Activated CD4-positive, alpha-beta memory T cell treated with anti-CD3 and anti-CD28 coated beads, Interleukin-2, amount 10 ng/mL, durations not matched to agents 7 days and 5 days (primary cell): ENCODE measurements around the gene SLC25A29. TPM values are rescaled to one million over a fixed set of nuclear protein-coding genes. Genes with fewer than 3 reads are reported as not detected.

Experiments
- CTCF ChIA-PET: fragments of 350-600 bp; sonication (Branson Sonifier 250); formaldehyde crosslinking; loops from one replicate; lab custom pipeline; 2021; ENCODE audit warnings: antibody characterized with exemption, inconsistent platforms; lab: Charles Lee
- POLR2A ChIA-PET: fragments of 350-600 bp; sonication (Branson Sonifier 250); formaldehyde crosslinking; loops from one replicate; lab custom pipeline; 2021; ENCODE audit warnings: antibody characterized with exemption; lab: Charles Lee
- DNase-seq: peaks from one replicate; pipeline ENCODE4 v3.0.0-alpha.2; 2020
- H3K27ac Mint-ChIP-seq: one replicate; pipeline ENCODE4 v1.8.0; 2021; ENCODE audit warnings: mild to moderate bottlenecking, mixed read lengths
- H3K27me3 Mint-ChIP-seq: one replicate; pipeline ENCODE4 v1.8.0; 2021; ENCODE audit warnings: mixed read lengths
- H3K36me3 Mint-ChIP-seq: one replicate; pipeline ENCODE4 v1.8.0; 2021; ENCODE audit warnings: low read depth, mixed read lengths
- H3K4me1 Mint-ChIP-seq: one replicate; pipeline ENCODE4 v1.8.0; 2021; ENCODE audit warnings: mixed read lengths
- H3K4me3 Mint-ChIP-seq: one replicate; pipeline ENCODE4 v1.8.0; 2021; ENCODE audit warnings: mild to moderate bottlenecking, mixed read lengths
- H3K9me3 Mint-ChIP-seq: one replicate; pipeline ENCODE4 v1.8.0; 2021; ENCODE audit warnings: mixed read lengths
- total RNA-seq, 2 experiments: library from RNA; stranded (reverse); gene quantifications; one replicate each; pipeline ENCODE4 v1.2.3, GENCODE V29; 2021

SLC25A29 gene
- total RNA-seq, 2 experiments from 2014 or later, result 8.2 to 8.9 TPM

- ChIA-PET POLR2A (interaction anchor here (1.7 kb wide), 1 partner anchor 30 kb away, joined by 4 read pairs; no protein-coding TSS in a partner anchor), CTCF (interaction anchor here (1.2 to 1.7 kb wide), 4 partner anchors 10 to 106 kb away, joined by 3 to 8 read pairs (median 4); no protein-coding TSS in a partner anchor)
- Mint-ChIP-seq H3K36me3 (peaks cover 23% of the 10 kb centered on the region), H3K4me3 (no peak overlapping the region), H3K27ac (no peak overlapping the region), H3K27me3 (no peaks in the 10 kb centered on the region), H3K4me1 (peaks cover 36% of the 10 kb centered on the region), H3K9me3 (no peaks in the 10 kb centered on the region)
- DNase-seq, result no peak
Observed at GRCh38 chr14:100271247-100271939, 34.9 kb downstream of the SLC25A29 start.

GRCh38 chr14:100268591-100269207 is 37.5 kb downstream of the SLC25A29 start:
- no peak for DNase-seq
- H3K27ac Mint-ChIP-seq, result no peak overlapping the region
- no peaks in the 10 kb centered on the region for H3K9me3 Mint-ChIP-seq
- POLR2A ChIA-PET, result no interaction called here
- H3K4me3 Mint-ChIP-seq, result no peak overlapping the region
- H3K4me1 Mint-ChIP-seq, result peaks cover 22% of the 10 kb centered on the region
- H3K27me3 Mint-ChIP-seq, result no peaks in the 10 kb centered on the region
- CTCF ChIA-PET, result interaction anchor here (1.0 to 1.9 kb wide), 3 partner anchors 10 to 28 kb away, joined by 3 to 4 read pairs (median 4); no protein-coding TSS in a partner anchor
- H3K36me3 Mint-ChIP-seq, result peaks cover 24% of the 10 kb centered on the region

- Mint-ChIP-seq H3K9me3 (no peaks in the 10 kb centered on the region), H3K36me3 (peaks cover 31% of the 10 kb centered on the region), H3K27ac (no peak overlapping the region), H3K27me3 (no peaks in the 10 kb centered on the region), H3K4me3 (no peak overlapping the region), H3K4me1 (peaks cover 27% of the 10 kb centered on the region)
- CTCF ChIA-PET, result interaction anchor here (1.1 to 1.9 kb wide), 2 partner anchors 11 to 75 kb away, joined by 4 read pairs; no protein-coding TSS in a partner anchor
- POLR2A ChIA-PET, result no interaction called here
- DNase-seq, result no peak
Observed at GRCh38 chr14:100267990-100268389, 38.3 kb downstream of the SLC25A29 start.

GRCh38 chr14:100263141-100263540 is 43.1 kb downstream of the SLC25A29 start:
- ChIA-PET POLR2A (interaction anchor here (0.6 kb wide), 1 partner anchor 25 kb away, joined by 3 read pairs; no protein-coding TSS in a partner anchor), CTCF (interaction anchor here (0.9 to 2.0 kb wide), 4 partner anchors 9 to 70 kb away, joined by 3 to 10 read pairs (median 4); no protein-coding TSS in a partner anchor)
- peak overlapping the region; percentile 16 for H3K27ac Mint-ChIP-seq
- no peaks in the 10 kb centered on the region for H3K27me3 Mint-ChIP-seq
- peaks cover 49% of the 10 kb centered on the region for H3K36me3 Mint-ChIP-seq
- peaks cover 59% of the 10 kb centered on the region for H3K4me1 Mint-ChIP-seq
- no peaks in the 10 kb centered on the region for H3K9me3 Mint-ChIP-seq
- DNase-seq, result no peak
- no peak overlapping the region for H3K4me3 Mint-ChIP-seq

GRCh38 chr14:100262545-100262944 is 43.7 kb downstream of the SLC25A29 start:
- no peak overlapping the region for H3K4me3 Mint-ChIP-seq
- DNase-seq, result no peak
- ChIA-PET POLR2A (interaction anchor here (1.2 to 1.9 kb wide), 2 partner anchors 14 to 40 kb away, joined by 4 to 5 read pairs; no protein-coding TSS in a partner anchor), CTCF (interaction anchor here (0.6 to 2.0 kb wide), 8 partner anchors 15 to 115 kb away, joined by 3 to 19 read pairs (median 7); no protein-coding TSS in a partner anchor)
- H3K27ac Mint-ChIP-seq, result peak overlapping the region; percentile 67
- H3K36me3 Mint-ChIP-seq, result peaks cover 49% of the 10 kb centered on the region
- peaks cover 65% of the 10 kb centered on the region for H3K4me1 Mint-ChIP-seq
- no peaks in the 10 kb centered on the region for H3K27me3 Mint-ChIP-seq
- H3K9me3 Mint-ChIP-seq, result no peaks in the 10 kb centered on the region

GRCh38 chr14:100261621-100262020 is 44.6 kb downstream of the SLC25A29 start:
- peaks cover 45% of the 10 kb centered on the region for H3K36me3 Mint-ChIP-seq
- peak; percentile 61 for DNase-seq
- H3K4me3 Mint-ChIP-seq, result peak overlapping the region; percentile 3
- POLR2A ChIA-PET, result interaction anchor here (0.7 to 1.9 kb wide), 7 partner anchors 14 to 39 kb away, joined by 3 to 8 read pairs (median 4); no protein-coding TSS in a partner anchor
- H3K4me1 Mint-ChIP-seq, result peaks cover 70% of the 10 kb centered on the region
- no peaks in the 10 kb centered on the region for H3K27me3 Mint-ChIP-seq
- CTCF ChIA-PET, result interaction anchor here (0.8 to 1.9 kb wide), 8 partner anchors 9 to 40 kb away, joined by 3 to 19 read pairs (median 6); no protein-coding TSS in a partner anchor
- peak overlapping the region; percentile 67 for H3K27ac Mint-ChIP-seq
- H3K9me3 Mint-ChIP-seq, result no peaks in the 10 kb centered on the region

GRCh38 chr14:100256339-100256895 is 49.8 kb downstream of the SLC25A29 start:
- no peaks in the 10 kb centered on the region for H3K27me3 Mint-ChIP-seq
- DNase-seq, result no peak
- H3K4me1 Mint-ChIP-seq, result peaks cover 73% of the 10 kb centered on the region
- H3K27ac Mint-ChIP-seq, result no peak overlapping the region
- CTCF ChIA-PET, result interaction anchor here (1.2 to 3.8 kb wide), 2 partner anchors 13 to 14 kb away, joined by 4 to 24 read pairs; no protein-coding TSS in a partner anchor
- H3K4me3 Mint-ChIP-seq, result no peak overlapping the region
- POLR2A ChIA-PET, result no interaction called here
- no peaks in the 10 kb centered on the region for H3K9me3 Mint-ChIP-seq
- H3K36me3 Mint-ChIP-seq, result peaks cover 15% of the 10 kb centered on the region

GRCh38 chr14:100252684-100253083 is 53.6 kb downstream of the SLC25A29 start:
- Mint-ChIP-seq H3K4me3 (no peak overlapping the region), H3K27me3 (no peaks in the 10 kb centered on the region), H3K4me1 (peaks cover 61% of the 10 kb centered on the region), H3K36me3 (peaks cover 10% of the 10 kb centered on the region), H3K9me3 (no peaks in the 10 kb centered on the region), H3K27ac (no peak overlapping the region)
- ChIA-PET CTCF (interaction anchor here (3.8 kb wide), 1 partner anchor 12 kb away, joined by 16 read pairs; no protein-coding TSS in a partner anchor), POLR2A (interaction anchor here (1.5 kb wide), 1 partner anchor 12 kb away, joined by 6 read pairs; no protein-coding TSS in a partner anchor)
- DNase-seq, result no peak

- no peaks in the 10 kb centered on the region for H3K27me3 Mint-ChIP-seq
- ChIA-PET POLR2A (no interaction called here), CTCF (interaction anchor here (1.7 to 3.8 kb wide), 2 partner anchors 9 to 10 kb away, joined by 10 to 16 read pairs; no protein-coding TSS in a partner anchor)
- no peak overlapping the region for H3K27ac Mint-ChIP-seq
- H3K4me1 Mint-ChIP-seq, result peaks cover 62% of the 10 kb centered on the region
- H3K36me3 Mint-ChIP-seq, result peaks cover 7% of the 10 kb centered on the region
- no peaks in the 10 kb centered on the region for H3K9me3 Mint-ChIP-seq
- no peak overlapping the region for H3K4me3 Mint-ChIP-seq
- DNase-seq, result no peak
Observed at GRCh38 chr14:100250732-100251465, 55.3 kb downstream of the SLC25A29 start.

GRCh38 chr14:100246809-100247428 is 59.3 kb downstream of the SLC25A29 start:
- Mint-ChIP-seq H3K4me1 (peaks cover 63% of the 10 kb centered on the region), H3K9me3 (no peaks in the 10 kb centered on the region), H3K27ac (no peak overlapping the region), H3K27me3 (no peaks in the 10 kb centered on the region), H3K4me3 (no peak overlapping the region), H3K36me3 (peaks cover 18% of the 10 kb centered on the region)
- DNase-seq, result no peak
- CTCF ChIA-PET, result interaction anchor here (0.5 to 2.7 kb wide), 9 partner anchors 10 to 264 kb away, joined by 3 to 9 read pairs (median 5); no protein-coding TSS in a partner anchor
- POLR2A ChIA-PET, result interaction anchor here (3.0 kb wide), 1 partner anchor 25 kb away, joined by 9 read pairs; no protein-coding TSS in a partner anchor

- H3K9me3 Mint-ChIP-seq, result no peaks in the 10 kb centered on the region
Observed at GRCh38 chr14:100243020-100243419, 63.2 kb downstream of the SLC25A29 start.

More at GRCh38 chr14:100243020-100243419, 63.2 kb downstream of the SLC25A29 start:
- no peaks in the 10 kb centered on the region for H3K27me3 Mint-ChIP-seq
- H3K36me3 Mint-ChIP-seq, result peaks cover 34% of the 10 kb centered on the region
- peak overlapping the region; percentile 38 for H3K4me3 Mint-ChIP-seq
- H3K4me1 Mint-ChIP-seq, result peaks cover 49% of the 10 kb centered on the region
- ChIA-PET CTCF (interaction anchor here (0.9 to 3.7 kb wide), 8 partner anchors 15 to 135 kb away, joined by 3 to 31 read pairs (median 4); no protein-coding TSS in a partner anchor), POLR2A (interaction anchor here (0.7 to 1.3 kb wide), 2 partner anchors 36 to 178 kb away, joined by 3 to 4 read pairs; no protein-coding TSS in a partner anchor)
- H3K27ac Mint-ChIP-seq, result no peak overlapping the region
- DNase-seq, result no peak
